Brain microvascular endothelial cell (primary cell): ENCODE measurements around the gene SPOCK2.

Experiments used
- DNase-seq: peaks from one replicate; pipeline ENCODE4 v3.0.0-alpha.2; 2020
- H3K27ac ChIP-seq: fragments of 250-450 bp; sonication (Bioruptor Pico); 2 replicates; pipeline ENCODE4 v1.5.1; 2020; ENCODE audit warnings: mild to moderate bottlenecking, moderate library complexity
- H3K27me3 ChIP-seq: fragments of 250-450 bp; sonication (Bioruptor Pico); replicated peaks from 2 replicates; pipeline ENCODE4 v1.5.1; 2020; ENCODE audit warnings: mild to moderate bottlenecking
- H3K36me3 ChIP-seq: fragments of 250-450 bp; sonication (Bioruptor Pico); replicated peaks from 2 replicates; pipeline ENCODE4 v1.5.1; 2020; ENCODE audit warnings: mild to moderate bottlenecking
- H3K4me3 ChIP-seq: 2 replicates; pipeline ENCODE4 v1.5.1; 2011; ENCODE audit warnings: low read depth, mild to moderate bottlenecking, control low read depth, low read length, moderate library complexity
- in situ Hi-C: cut with HindIII; loops from 2 replicates; pipeline ENCODE4 v1.10.0; 2017; ENCODE audit warnings: low sequenced_read_pairs, low pct_ligation_motif_present
- TF ChIP-seq, protein P1 (sequence below): IDR thresholded peaks from 2 replicates; pipeline ENCODE4 v1.5.1; 2011; ENCODE audit warnings: low read depth, mild to moderate bottlenecking, moderate library complexity, low read length, control low read depth, inconsistent platforms; ENCODE audit errors: missing control alignments

The SPOCK2 gene

DNA sequence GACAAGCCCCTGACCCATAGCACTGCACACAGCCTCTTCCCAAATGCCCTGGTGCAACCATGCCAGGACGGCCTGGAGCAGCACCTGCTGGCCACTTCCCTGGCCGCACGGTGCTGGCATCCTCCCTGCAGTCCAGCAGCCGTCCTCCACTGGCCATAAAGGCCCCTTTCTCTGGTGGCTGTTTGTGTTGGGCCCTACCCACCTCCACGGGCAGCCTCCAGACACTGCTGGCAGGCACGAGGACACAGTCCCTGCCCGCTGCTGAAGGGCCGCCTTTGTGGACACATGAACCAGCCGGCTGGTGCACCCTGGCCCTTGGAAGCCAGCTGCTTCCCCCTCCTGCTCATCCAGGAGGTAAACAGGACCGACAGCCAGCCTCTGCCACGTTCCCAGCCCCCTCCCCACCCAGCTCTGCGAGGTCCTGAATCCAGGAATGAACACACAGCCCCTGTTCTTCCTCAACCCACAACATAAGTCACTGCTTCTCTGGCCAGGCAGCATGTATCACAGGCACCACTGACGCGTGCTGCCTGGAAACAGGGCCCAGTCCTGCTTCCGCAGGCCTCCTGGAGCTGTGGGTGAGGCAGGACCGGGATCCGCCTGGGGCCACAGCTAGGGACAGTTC lies 43.8 kb downstream of the SPOCK2 start:
- TF ChIP-seq, protein P1, sequence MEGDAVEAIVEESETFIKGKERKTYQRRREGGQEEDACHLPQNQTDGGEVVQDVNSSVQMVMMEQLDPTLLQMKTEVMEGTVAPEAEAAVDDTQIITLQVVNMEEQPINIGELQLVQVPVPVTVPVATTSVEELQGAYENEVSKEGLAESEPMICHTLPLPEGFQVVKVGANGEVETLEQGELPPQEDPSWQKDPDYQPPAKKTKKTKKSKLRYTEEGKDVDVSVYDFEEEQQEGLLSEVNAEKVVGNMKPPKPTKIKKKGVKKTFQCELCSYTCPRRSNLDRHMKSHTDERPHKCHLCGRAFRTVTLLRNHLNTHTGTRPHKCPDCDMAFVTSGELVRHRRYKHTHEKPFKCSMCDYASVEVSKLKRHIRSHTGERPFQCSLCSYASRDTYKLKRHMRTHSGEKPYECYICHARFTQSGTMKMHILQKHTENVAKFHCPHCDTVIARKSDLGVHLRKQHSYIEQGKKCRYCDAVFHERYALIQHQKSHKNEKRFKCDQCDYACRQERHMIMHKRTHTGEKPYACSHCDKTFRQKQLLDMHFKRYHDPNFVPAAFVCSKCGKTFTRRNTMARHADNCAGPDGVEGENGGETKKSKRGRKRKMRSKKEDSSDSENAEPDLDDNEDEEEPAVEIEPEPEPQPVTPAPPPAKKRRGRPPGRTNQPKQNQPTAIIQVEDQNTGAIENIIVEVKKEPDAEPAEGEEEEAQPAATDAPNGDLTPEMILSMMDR, result peak; percentile 64
- Histone ChIP-seq H3K4me3 (no peak overlapping the region), H3K27ac (no peak overlapping the region), H3K27me3 (no peaks in the 10 kb centered on the region), H3K36me3 (no peaks in the 10 kb centered on the region)
- DNase-seq, result no peak
- in situ Hi-C loops, result no loop called here

DNA sequence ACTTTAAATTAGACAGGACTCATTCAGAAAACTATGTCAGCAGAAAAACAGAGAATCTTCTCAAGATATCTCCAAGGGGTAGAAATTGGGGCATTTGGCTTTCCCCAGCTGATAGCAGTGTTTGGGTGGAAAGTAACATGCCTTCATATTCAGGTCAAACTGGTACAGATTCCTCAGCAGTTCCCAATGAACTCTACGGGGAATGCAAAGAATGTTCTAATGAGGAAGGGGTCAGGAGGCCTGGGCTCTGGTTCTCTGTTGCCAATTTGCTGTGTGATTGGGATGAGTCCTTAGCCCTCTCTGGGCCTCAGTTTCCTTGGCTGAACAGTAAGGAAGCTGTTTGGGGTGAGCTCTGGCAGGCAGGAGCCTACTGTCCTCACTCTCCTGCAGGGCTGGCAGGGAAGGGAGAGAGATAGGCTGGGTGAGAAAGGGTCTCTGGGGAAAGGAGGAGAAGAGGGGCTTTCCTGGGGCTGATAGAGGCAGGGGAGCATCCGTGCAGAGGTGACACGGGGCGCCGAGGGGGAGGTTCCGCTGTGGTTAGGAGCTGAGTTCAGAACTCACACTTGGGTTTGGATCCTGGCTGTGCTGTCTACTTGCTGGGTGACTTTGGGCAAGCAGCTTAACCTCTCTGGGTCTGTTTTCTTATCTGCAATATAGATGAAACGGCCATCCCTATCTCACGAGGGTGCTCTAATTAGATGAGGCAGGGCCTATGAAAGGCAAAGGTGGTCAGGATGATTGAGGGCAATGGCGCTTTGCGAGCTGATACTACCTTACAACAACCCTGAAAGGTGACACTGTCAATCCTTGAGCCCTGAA lies 45.1 kb downstream of the SPOCK2 start:
- H3K27ac ChIP-seq, result no peak overlapping the region
- in situ Hi-C loops, result no loop called here

DNA sequence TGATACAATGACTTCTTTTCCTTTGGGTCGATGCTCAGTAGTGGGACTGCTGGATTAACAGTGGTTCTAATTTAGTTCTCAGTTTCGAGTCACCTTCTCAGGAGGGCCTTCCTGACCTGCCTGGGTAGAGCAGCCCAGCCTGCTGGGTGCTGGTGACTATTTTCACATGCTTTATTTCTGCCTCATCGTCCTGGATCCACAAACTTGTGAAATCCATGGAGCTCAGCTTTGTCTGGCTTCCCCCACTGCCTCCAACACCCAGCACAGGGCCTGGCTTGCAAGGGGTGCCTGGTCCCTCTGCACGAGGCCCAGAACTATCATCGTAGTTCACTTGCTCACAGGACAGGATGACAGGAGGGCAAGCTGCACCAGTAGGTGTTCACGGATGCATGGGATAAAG lies 46.9 kb downstream of the SPOCK2 start:
- no peaks in the 10 kb centered on the region for H3K36me3 ChIP-seq
- TF ChIP-seq, protein P1, result no peak
- no peak for DNase-seq
- H3K4me3 ChIP-seq, result no peak overlapping the region
- no peaks in the 10 kb centered on the region for H3K27me3 ChIP-seq
- in situ Hi-C loops, result no loop called here
- no peak overlapping the region for H3K27ac ChIP-seq

More for the DNA sequence above, 45.1 kb downstream of the SPOCK2 start:
- H3K27me3 ChIP-seq, result no peaks in the 10 kb centered on the region
- TF ChIP-seq, protein P1, result no peak
- no peaks in the 10 kb centered on the region for H3K36me3 ChIP-seq
- no peak for DNase-seq
- H3K4me3 ChIP-seq, result no peak overlapping the region

DNA sequence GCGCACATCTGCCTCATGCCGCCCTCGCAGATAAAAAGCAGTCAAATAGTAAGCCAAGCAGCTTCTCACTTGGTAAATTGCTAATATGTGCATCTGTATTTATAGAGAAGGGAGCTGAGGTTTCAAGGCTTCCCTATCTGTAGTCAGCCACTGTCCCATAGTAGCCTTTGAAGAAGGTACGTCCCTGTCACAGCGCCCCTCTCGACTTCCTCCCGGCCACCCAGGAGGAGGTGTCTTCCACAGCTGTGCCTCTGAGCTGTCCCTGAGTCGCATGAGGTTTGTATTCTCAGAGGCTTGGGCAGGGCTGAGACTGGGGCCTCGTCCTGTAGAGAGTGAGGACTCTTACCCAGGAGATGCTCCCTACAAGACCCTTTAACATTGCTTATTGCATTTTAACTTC lies 49.0 kb downstream of the SPOCK2 start:
- DNase-seq, result no peak
- in situ Hi-C loops, result no loop called here
- Histone ChIP-seq H3K36me3 (no peaks in the 10 kb centered on the region), H3K4me3 (no peak overlapping the region), H3K27me3 (no peaks in the 10 kb centered on the region), H3K27ac (no peak overlapping the region)
- TF ChIP-seq, protein P1, result no peak

DNA sequence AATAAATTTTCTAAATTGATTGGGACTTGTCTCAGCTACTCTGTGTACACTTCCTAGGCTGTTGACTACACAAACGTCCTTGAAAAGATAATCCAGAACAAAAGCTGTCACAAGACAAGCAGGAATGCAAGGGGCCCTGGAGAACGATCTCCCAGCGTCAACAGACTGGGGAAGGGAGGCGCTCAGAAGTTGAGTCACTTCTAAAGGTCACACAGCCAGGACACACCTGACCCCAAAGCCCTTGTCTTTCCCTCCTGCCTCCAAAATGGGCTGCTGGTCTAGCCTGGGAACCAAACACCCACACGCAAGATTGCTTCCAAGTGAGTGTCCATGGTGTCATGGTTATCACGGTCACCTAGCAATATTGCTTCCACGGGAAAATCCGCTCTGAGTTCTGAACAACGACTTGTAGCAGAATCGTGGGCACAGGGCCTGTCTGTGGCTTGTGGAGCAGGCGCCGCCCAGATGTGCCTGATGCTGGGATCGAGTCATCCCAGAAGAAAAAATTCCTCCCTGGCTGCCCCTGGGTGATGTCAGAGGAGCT lies 49.8 kb downstream of the SPOCK2 start:
- in situ Hi-C loops, result no loop called here
- DNase-seq, result peak; percentile 16
- H3K4me3 ChIP-seq, result no peak overlapping the region
- H3K27ac ChIP-seq, result no peak overlapping the region
- TF ChIP-seq, protein P1, result no peak
- no peaks in the 10 kb centered on the region for H3K27me3 ChIP-seq
- H3K36me3 ChIP-seq, result no peaks in the 10 kb centered on the region
